OCI-LY7 (cell line): Measurements from ENCODE around the gene STXBP6. TPM values are rescaled to one million over a fixed set of nuclear protein-coding genes. Genes with fewer than 3 reads are reported as not detected.

Experiments
- BruUV-seq: library from RNA; stranded (reverse); fragments of 400-500 nt; replicated peaks from 2 replicates; lab custom pipeline; 2021; lab: Mats Ljungman, UMichigan
- CTCF ChIA-PET: fragments of 300-600 bp; sonication (Branson Sonifier 250); formaldehyde crosslinking; loops from one replicate; lab custom pipeline; 2022; ENCODE audit warnings: antibody characterized with exemption; ENCODE audit not compliant: unreplicated experiment; lab: Charles Lee
- POLR2A ChIA-PET: fragments of 300-600 bp; sonication (Branson Sonifier 250); formaldehyde crosslinking; loops from one replicate; lab custom pipeline; 2022; ENCODE audit warnings: antibody characterized with exemption; lab: Charles Lee
- DNase-seq: peaks from one replicate; pipeline ENCODE4 v3.0.0-alpha.2; 2015; ENCODE audit warnings: low spot score
- H2AFZ ChIP-seq: fragments of 200-600 bp; sonication (generic), shearing (Covaris generic); 2 replicates; pipeline ENCODE4 v1.6.1; 2014; ENCODE audit warnings: mild to moderate bottlenecking, antibody characterized with exemption, low read length, moderate library complexity
- H3K27ac ChIP-seq: fragments of 200-600 bp; sonication (generic); 2 replicates; pipeline ENCODE4 v1.5.1; 2014; ENCODE audit warnings: mixed run types, low read depth, mild to moderate bottlenecking, moderate library complexity, low read length, inconsistent platforms; ENCODE audit not compliant: poor library complexity, severe bottlenecking
- H3K36me3 ChIP-seq: fragments of 200-600 bp; sonication (generic); 2 replicates; pipeline ENCODE4 v1.6.1; 2014; ENCODE audit warnings: mild to moderate bottlenecking, antibody characterized with exemption, low read length, moderate library complexity, mixed read lengths; ENCODE audit not compliant: insufficient read depth
- H3K4me1 ChIP-seq: fragments of 200-600 bp; sonication (generic); 2 replicates; pipeline ENCODE4 v1.5.1; 2014; ENCODE audit warnings: mild to moderate bottlenecking, low read length; ENCODE audit not compliant: insufficient read depth, poor library complexity, severe bottlenecking
- H3K4me2 ChIP-seq: fragments of 200-600 bp; sonication (generic); 2 replicates; pipeline ENCODE4 v1.6.1; 2014; ENCODE audit warnings: mild to moderate bottlenecking, low read length
- H3K4me3 ChIP-seq: fragments of 200-600 bp; sonication (generic); 2 replicates; pipeline ENCODE4 v1.5.1; 2014; ENCODE audit warnings: mild to moderate bottlenecking, low read depth, low read length; ENCODE audit not compliant: poor library complexity, severe bottlenecking
- H3K79me2 ChIP-seq: fragments of 200-600 bp; sonication (generic); 2 replicates; pipeline ENCODE4 v1.6.1; 2016; ENCODE audit warnings: low read depth, mild to moderate bottlenecking, low read length, moderate library complexity, mixed read lengths; ENCODE audit not compliant: insufficient read depth
- H3K9me2 ChIP-seq: fragments of 200-600 bp; sonication (generic); 2 replicates; pipeline ENCODE4 v1.6.1; 2016; ENCODE audit warnings: mild to moderate bottlenecking, low read length, mixed read lengths; ENCODE audit not compliant: insufficient read depth
- H3K9me3 ChIP-seq: fragments of 200-600 bp; sonication (generic); 2 replicates; pipeline ENCODE4 v1.6.1; 2014; ENCODE audit warnings: mild to moderate bottlenecking, mixed run types, low read length, mixed read lengths
- H4K20me1 ChIP-seq: fragments of 200-600 bp; sonication (generic); 2 replicates; pipeline ENCODE4 v1.6.1; 2014; ENCODE audit warnings: mild to moderate bottlenecking, antibody characterized with exemption, low read length, moderate library complexity, mixed read lengths; ENCODE audit not compliant: insufficient read depth
- CTCF ChIP-seq: fragments of 200-600 bp; sonication (generic); conservative IDR thresholded peaks from 2 replicates; pipeline ENCODE4 v1.5.1; 2014; ENCODE audit warnings: mild to moderate bottlenecking, antibody characterized with exemption, low read length, moderate library complexity, mixed read lengths
- EZH2phosphoT487 ChIP-seq: fragments of 200-600 bp; sonication (generic); IDR thresholded peaks from 2 replicates; pipeline ENCODE4 v1.6.1; 2018; ENCODE audit warnings: low read depth, borderline replicate concordance, mild to moderate bottlenecking, mixed run types, antibody characterized with exemption, low read length, moderate library complexity, mixed read lengths
- intact Hi-C: fragments of 100-400 bp; cut with micrococcal nuclease; formaldehyde crosslinking; loops from one replicate; pipeline ENCODE4 v1.10.0; 2022; ENCODE audit not compliant: unreplicated experiment
- total RNA-seq, 2 experiments: library from RNA; depleted of rRNA in 1 of 2; stranded (reverse); fragments of >200 nt in 1 of 2; shearing (Covaris generic) in 1 of 2; gene quantifications; 2 replicates each; pipeline ENCODE4 v1.2.3, GENCODE V29; 2014 to 2022

STXBP6 gene
- total RNA-seq, 2 experiments from 2014 or later, result 0.48 TPM; not detected in 1

GRCh38 chr14:25034803-25035681 is 14.9 kb downstream of the STXBP6 start:
- BruUV-seq, result no TSS peak
- intact Hi-C loops, result no loop called here
- Histone ChIP-seq H3K27ac (no peak overlapping the region), H2AFZ (no peak overlapping the region), H3K9me2 (0 out of 2 replicates have a peak, but pooled peaks cover 3% of the 10 kb centered on the region), H3K4me3 (no peak overlapping the region), H3K4me2 (no peak overlapping the region), H3K4me1 (no peaks in the 10 kb centered on the region), H3K9me3 (no peaks in the 10 kb centered on the region), H3K36me3 (no peaks in the 10 kb centered on the region), H4K20me1 (no peaks in the 10 kb centered on the region), H3K79me2 (no peaks in the 10 kb centered on the region)
- DNase-seq, result no peak
- ChIA-PET POLR2A (interaction anchor here (0.7 to 1.4 kb wide), 2 partner anchors 16 to 19 kb away, joined by 3 to 4 read pairs; no protein-coding TSS in a partner anchor), CTCF (no interaction called here)
- no peak for TF ChIP-seq CTCF
- TF ChIP-seq EZH2phosphoT487, result no peak

GRCh38 chr14:25033358-25033757 is 16.6 kb downstream of the STXBP6 start:
- no peaks in the 10 kb centered on the region for H3K79me2 ChIP-seq
- ChIA-PET POLR2A (no interaction called here), CTCF (no interaction called here)
- no peak for DNase-seq
- TF ChIP-seq EZH2phosphoT487 (no peak), CTCF (no peak)
- H3K9me2 ChIP-seq, result 0 out of 2 replicates have a peak, but pooled peaks cover 3% of the 10 kb centered on the region
- no TSS peak for BruUV-seq
- no peaks in the 10 kb centered on the region for H3K36me3 ChIP-seq
- no peaks in the 10 kb centered on the region for H3K9me3 ChIP-seq
- H3K4me1 ChIP-seq, result no peaks in the 10 kb centered on the region
- no peak overlapping the region for H3K4me3 ChIP-seq
- H2AFZ ChIP-seq, result no peak overlapping the region
- intact Hi-C loops, result no loop called here
- no peak overlapping the region for H3K27ac ChIP-seq
- H3K4me2 ChIP-seq, result no peak overlapping the region
- no peaks in the 10 kb centered on the region for H4K20me1 ChIP-seq
